Inflammatory macrophage treated with lipopolysaccharide for 1 hour (primary cell): ENCODE data around the gene RNF225.
"Not testable (repeated sequence)": the region's sequence is repeated elsewhere in the genome, so short reads cannot be mapped to it uniquely, and the experiment has no call there.

Experiments
- DNase-seq, 2 donors: peaks; one replicate each; pipeline ENCODE4 v3.0.0-alpha.2; 2020 to 2022

The RNF225 gene

DNA sequence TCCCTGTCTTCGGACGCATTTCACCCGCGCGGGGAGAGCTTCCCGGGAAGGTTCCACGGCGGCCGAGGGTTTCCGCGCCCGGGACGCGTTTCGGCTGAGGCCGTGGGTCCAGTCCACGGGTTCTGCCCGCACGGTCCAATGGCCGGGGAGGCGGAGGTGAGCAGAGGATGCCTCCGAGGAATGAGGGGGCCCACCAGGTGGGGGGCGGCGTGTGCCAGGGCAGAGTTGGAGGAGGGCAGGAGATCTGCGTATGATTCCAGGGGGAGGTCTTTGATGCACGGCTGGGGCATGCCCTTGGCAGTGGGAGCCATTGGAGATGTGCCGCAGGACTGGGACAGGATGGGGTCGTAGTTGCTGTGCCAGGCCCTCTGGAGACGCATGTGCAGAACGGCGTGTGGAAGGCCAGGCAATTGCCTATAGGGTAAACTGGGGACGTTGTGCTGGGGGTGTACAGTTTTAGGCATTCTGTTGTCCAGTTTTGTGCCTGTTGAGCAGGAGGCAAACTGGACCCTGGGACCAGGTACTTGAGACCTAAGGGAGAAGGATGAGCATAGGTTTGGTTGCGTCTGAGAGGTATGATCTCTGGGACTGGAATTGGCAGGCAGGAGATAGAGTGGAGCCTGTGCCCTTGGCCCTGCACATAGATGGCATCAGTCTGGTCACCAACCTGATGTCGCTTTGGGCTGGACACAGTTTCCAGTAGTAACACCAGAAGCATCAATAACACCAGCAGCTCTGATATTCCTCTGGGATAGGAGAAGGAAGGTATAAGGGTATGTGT lies 13.7 kb downstream of the RNF225 start:
- DNase-seq: no peak

DNA sequence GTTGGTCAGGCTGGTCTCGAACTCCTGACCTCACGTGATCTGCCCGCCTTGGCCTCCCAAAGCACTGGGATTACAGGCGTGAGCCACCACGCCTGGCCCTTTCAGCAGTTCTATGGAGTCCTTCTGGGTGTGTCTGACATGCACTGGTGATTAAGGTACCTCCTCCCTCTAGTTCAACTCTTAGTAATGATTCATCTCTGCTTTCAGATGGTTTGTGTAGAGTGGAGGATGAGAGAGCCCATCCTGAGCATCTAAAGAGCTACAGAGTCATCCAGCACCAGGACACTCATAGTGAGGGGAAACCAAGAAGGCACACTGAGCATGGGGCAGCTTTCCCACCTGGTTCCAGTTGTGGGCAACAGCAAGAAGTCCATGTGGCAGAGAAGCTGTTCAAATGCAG lies 21.1 kb downstream of the RNF225 start:
- DNase-seq: no peak

DNA sequence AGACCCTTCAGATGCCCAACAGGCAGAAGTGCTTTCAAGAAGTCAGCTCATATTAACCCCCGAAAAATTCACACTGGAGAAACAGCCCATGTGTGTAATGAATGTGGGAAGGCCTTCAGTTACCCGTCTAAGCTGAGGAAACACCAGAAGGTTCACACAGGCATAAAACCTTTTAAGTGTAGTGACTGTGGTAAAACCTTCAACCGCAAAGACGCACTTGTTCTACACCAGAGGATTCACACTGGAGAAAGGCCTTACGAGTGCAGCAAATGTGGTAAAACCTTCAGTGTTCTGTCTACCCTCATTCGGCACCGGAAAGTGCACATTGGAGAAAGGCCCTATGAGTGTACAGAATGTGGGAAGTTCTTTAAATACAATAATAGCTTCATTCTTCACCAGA lies 21.6 kb downstream of the RNF225 start:
- DNase-seq: no peak

DNA sequence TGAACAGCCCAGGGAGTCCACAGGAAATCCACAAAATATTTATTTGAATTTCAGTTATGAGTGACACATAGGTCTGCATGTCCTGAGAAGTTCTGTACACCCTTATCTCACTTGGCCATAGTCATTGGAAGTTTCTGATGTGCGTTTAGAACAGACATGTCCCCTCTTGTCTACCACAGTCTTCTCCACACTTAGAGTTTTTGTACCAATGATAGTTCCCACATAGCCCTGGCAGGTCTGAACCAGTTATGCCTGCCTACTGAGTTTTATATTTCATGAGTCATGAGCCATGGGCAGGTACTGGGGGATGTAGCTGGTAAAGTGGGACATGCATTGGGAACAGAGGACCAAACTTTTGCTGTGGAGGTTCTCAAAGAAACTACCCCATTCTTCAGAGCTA lies 33.2 kb downstream of the RNF225 start:
- no peak for DNase-seq

DNA sequence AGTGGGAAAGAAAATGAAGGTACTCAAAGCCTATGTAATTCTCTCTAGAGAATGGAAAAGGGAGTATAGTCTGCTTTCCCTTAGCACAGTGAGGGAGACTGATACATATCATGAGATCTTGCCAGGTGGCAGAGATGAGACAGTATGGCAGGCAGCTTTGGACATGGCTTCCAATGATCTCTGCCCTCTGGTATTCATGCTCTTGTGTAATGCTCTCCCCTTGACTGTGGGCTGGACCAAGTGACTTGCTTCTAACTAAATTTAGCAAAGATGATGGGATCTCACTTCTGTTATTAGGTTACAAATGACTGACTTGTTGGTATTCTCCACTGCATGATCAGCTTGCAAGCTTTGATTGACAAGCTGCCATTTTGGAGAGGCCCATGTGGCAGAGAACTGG lies 34.3 kb downstream of the RNF225 start:
- no peak for DNase-seq

DNA sequence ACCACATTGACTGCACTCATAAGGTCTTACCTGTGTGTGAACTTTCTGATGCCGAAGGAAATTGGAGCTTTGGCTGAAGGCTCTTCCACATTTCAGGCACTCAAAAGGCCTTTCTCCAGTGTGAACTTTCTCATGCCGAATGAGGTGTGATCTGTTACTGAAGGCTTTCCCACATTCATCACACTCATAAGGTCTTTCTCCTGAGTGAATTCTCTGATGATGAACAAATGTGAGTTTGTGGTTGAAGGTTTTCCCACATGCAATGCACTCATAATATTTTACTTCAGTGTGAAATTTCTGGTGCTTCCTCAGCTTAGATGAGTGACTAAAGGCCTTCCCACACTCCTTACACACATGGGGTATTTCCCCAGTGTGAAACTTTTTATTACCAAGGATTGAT lies 38.8 kb downstream of the RNF225 start:
- no peak for DNase-seq

DNA sequence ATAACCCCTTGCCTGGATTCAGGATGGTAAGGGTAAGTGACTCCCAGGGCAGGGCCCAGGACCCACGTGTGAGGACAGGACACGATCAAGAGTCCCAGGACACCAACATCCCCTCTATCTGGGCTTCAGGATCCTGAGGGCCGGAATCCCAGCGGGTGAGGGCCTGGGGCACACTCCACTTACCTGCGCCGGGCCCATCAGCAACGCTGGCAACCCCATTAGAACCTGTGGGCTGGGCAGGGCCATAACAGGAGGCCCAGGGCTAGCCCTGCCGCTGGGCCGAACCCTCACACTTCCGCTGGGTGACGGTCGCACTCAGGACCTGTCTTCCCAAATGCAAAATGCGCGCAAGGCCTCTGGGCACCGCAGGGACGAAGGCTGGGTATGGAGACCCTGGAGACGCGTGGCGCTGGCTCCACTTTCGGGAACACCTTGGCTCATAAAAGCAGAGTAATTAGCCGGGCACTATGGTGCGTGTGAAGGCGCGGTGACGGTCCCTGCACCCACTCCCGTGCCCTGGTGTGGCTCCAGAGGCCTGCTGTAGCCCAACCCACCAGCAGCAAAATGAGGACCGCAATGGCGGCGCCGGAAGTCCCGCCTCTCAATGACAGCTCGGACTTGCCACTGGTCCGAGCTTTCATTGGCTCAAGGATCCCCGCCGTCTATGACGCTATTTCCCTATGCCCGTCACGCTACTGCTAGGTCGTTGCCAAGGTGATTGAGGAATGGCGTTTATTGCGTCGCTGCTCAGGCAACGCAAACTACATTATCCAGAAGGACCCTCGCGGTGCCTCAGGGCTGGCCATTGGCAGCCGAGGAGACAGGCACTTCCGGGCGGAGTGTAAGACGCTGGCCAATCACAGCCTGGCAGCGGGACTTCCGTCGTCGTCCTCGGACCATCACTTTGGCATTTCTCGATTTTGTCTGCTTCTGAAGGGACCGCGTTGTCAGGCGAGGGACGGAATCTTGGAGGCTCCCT lies 44.4 kb downstream of the RNF225 start, which contains the start of gene ZNF132:
ZNF132 (minus strand) TSS at position 578 of the 979 bp plus-strand sequence; CDS start at position 246, 332 bp downstream.
- peak; percentile 98 to 100 for DNase-seq

DNA sequence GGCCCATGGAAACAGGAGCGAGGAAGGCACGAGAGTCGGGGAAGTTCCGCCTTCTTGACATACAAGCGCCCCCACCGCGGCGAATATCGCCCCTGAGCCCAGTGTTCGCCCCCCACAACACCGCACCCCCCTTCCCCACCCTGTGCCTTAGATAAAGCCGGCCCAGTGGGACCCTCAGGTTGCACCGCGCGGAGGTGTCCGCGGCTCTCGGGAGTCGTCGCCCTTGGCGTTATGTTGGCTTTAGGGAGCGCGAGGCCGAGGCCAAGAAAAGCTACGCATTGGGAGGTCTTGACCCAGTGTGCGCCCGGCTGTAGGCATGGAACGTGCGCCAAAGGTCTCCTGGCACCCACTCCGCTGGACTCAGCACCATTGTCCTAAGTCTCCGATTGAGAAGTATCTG lies 45.1 kb downstream of the RNF225 start:
- no peak for DNase-seq

DNA sequence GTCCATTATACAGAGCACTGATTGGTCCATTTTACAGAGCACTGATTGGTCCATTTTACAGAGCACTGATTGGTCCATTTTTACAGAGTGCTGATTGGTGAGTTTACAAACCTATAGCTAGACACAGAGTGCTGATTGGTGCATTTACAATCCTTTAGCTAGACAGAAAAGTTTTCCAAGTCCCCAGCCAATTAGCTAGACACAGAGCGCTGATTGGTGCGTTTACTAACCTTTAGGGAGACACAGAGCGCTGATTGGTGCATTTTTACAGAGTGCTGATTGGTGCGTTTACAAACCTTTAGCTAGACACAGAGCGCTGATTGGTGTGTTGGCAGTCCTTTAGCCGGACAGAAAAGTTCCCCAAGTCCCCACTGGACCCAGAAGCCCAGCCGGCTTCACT lies 47.5 kb downstream of the RNF225 start:
- DNase-seq: not testable (repeated sequence)
